Measurements from ENCODE around the gene CRACR2B.

Gene CRACR2B

DNA sequence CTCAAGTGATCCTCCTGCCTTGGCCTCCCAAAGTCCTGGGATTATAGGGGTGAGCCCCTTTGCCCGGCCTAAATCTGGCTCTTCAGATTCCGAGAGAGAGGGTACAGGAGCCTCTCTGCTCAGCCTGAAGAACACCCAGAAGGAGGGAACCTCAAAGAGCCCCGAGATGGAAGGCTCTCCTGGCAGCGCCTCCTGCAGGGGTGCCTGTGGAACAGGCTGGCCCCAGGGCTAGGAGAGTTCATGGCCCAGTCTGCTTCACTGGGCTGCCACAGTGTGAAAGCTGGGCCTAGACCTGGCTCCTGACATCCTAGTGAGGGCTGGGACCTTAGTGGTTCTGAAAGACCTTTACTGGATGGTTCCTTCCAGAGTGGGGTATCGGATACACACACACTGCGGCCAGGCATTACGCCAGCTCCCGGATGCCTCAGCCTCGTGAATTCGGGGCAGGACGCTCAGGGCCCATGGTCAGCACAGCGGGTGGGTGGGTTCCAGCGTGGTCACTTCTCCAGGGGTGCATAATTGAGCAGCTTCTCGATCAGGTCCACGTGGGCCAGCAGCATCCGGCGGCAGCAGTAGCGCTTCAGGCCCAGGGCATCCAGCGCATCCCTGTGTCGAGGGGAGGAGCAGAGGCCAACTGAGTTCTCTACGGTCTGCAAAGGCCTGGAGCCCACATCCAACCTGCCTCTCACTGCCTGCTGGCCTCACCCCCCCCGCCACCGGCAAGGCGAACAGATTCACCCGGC is 12.3 kb downstream of the CRACR2B start:
- no peak for DNase-seq (ENCODE audit: low spot score)

DNA sequence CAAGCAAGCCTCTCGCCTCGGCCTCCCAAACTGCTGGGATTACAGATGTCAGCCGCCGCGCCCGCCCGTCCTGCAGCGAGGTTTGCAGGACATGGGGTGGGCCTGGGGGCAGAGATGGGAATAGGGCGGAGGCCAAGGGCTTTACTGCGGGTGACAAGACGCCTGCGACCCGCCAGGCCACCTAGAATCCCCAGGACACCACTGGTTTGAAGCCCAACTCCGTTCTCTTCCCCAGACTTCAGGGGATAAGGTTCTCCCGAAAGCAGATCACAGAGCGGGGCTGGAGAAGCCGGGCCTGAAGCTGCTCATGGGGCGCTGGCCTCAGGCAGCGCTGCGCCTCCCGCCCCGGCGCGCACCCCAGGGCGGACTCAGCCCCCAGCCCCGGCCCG is 14.3 kb downstream of the CRACR2B start:
- no peak for DNase-seq (ENCODE audit: low spot score)

DNA sequence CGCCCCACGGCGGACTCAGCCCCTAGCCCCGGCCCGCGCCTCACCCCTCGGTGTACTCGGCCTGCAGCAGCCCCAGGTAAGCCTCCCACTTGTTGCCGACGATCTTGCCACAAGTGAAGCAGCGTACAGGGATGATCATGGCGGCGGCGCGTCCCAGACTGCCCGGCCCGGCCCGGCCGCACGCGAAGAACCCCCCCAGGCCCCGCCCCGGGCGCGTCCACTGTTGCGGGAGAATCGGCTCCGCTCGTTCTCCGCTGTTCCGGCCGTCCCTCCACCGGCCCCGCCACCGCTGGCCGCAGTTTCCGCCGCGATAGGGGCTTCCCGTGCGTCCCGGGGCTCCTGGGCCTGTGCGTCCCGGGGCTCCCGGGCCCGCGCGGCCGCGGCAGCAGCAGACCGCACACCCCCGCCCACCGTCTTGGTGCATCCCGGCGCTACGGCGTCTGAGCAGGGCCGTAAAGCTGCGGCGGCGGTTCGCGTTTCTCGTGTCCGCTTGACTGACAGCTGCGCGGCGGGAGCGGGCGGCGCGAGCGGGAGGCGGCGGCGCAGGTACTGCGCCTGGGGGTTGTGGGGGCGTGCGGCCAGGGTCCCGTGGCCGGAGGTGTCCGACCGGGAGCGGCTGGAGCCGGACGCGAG is 14.8 kb downstream of the CRACR2B start, which contains the start of the genes POLR2L and TSPAN4:
Gene POLR2L, minus strand, starts transcription at position 160 of the 633 bp plus-strand sequence. Its CDS starts 21 bp downstream, at position 139.
Gene TSPAN4, plus strand, starts transcription at position 483 of the 633 bp plus-strand sequence. CDS start 7,453 bp downstream, outside the sequence.
- DNase-seq (ENCODE audit: low spot score) = peak; percentile 90

DNA sequence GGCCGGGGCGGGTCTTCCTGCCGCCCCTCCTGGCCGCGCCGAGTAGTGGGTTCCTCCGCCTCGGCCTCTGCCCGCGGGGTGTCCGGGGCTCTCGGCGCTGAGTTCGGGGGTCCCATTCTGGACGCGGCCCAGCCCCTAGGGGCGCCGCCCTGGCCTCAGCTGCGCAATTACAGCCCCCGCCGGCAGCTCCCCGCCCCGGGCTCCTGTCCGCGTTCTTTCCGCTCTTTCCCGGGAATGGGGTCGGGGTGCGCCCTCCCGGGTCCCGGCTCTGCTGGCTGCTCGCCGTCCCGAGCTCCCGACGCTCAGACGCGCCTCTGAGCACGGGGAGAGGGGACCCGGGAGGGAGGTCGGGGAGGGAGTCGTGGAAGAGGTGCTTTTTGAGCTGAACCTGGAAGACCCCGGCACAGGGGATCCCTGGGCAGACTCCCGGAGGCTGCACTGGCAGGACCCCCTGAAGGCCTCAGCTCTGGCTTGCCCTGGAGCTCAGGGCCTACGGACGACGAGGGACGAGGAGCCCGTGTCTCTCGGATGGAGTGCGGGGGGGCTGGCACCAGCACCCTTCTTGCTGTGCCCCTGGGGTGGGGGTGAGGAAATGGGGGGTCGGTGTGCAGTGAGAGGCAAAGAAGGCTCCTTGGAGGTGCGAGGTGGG is 15.5 kb downstream of the CRACR2B start:
- DNase-seq (ENCODE audit: low spot score) = no peak

DNA sequence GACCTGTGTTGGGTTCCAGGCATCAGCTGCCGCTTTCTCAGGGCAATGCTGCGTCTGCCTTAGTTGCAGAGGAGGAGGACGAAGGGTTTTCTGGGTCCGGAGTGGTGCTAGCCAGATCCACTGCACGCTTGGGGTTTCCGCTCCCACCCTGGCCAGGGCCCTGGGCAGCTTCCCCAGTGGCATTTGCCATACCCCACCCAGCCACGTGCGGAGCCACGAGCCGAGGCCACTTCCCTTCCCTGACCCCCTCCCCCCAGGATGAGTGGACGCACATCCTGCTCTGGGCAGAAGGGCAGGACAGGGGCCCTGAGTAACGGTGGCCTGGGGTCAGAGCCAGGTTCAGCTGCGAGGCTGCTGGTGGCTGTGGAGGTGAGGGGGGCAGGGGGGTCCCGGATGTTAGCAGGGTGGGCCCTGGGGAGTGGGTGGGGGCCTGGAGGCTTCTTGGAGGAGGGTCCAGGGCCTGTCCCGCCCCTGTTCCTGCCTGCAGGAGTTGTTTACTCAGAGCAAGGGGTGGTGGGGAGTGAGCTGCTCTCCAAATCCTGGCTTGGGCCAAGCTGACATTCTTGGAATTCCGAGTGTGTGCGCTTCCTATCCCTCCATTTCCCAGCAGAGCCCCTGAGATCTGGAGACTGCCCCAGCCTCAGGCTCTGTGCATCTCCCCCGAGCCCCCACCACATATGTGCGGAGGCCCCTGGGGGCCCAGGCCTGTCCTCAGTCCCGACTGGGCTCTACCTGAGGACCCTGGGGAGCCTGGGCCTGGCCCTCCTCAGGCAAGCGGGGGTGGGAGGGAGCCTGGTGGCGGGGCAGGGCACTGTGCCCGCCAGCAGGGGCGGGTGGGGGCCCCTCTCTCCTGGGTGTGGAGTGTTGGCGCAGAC is 16.3 kb downstream of the CRACR2B start:
- DNase-seq (ENCODE audit: low spot score) = no peak

DNA sequence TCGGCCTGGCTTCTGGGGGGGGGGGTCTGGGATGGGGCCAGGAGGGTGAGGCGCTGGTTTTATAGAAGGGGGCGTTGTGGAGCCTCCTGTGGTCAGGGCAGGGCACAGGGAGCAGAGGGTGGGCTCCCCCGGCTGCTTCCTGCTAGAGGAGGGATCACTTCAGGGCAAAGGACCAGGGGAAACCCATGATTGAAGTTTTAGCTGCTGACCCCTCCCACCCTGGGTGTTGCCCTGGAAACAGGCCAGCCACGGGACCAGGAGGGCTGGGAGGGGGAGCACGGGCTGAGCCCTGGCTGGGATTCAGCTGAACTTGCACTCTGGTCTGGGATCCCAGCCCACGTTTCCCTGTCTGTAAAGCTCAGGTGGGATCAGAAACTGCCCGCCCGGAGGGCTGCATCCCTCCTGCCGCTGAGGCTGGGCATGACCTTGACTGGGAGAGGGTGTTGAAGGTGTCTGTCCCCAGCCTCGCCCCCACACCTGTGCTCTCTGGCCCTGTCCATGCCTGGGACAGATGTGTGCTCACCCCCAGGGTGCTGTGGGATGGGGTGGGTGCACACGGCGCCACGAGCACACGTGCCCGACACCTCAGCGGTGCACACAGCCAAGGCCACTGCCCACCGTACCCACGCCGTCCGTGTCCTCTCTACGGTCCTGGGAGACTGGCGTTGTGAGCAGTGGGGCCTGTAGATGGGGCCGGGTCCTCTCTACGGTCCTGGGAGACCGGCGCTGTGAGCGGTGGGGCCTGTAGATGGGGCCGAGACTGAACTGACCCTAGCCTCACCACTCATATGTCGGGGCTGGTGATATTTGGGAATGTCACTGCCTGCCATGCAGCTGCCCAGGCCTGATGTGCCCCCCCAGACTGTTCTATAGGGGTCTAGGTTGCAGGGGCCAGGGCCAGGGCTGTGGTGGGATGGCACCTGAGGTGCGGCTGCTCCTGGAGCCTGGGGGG is 17.2 kb downstream of the CRACR2B start:
- DNase-seq (ENCODE audit: low spot score) = peak; percentile 54

DNA sequence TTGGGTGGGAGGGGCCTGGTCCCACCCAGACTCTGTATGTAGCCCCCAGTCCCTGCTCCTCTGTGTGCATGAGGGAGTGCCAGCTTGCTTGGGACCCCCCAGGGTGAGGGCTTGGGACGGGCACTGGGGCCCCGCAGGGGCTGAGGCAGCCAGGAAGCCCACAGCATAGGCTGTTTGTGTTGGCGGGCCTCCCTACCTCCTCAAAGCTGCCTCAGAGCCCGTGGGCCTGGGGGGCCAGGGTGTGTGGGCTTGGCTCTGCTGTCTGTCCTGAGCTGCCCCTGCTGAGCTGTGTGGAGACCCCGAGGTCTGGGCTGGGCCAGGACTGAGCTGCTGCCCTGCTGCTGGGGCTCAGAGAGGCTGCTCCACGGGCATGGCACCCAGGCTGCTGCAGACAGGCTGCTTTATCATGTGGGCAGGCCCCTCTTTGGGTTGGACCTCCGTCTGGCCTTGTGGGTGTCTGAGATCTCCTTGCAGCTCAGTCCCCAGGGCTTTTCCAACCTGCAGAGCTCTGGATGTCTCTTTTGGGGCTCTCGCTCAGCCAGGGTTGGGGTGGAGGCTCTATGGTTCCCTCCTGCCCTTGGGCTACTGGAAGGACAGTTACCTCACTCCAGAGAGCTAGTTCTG is 18.3 kb downstream of the CRACR2B start:
- DNase-seq (ENCODE audit: low spot score) = peak; percentile 48

DNA sequence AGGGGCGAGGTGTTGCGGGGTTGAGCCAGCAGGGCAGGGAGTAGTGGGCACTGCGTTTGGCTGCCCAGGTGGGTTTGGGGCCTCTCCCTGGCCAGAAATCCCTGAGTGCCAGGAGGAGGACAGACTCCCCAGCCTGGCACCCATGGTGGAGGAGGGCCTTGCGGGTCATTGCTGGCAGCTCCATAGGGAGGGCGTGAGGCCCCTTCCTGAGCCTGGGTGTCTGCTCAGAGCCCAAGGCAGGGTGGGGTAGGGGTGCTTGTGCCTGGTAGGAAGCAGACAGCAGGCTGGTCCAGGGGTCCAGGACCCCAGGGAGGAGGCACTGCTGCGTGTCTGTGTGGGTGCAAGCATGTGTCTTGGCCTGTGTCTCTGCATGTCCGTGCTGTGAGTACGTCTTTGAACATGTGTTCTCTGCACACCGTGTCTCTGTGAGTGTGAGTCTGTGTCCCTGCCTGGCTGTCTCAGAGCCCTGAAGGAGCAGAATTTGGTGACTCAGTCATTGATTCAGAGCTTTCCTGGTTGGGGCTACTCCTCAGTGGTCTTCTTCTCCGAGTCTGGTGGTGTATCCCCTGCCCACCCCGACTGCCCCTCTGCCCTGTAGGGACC is 18.9 kb downstream of the CRACR2B start:
- DNase-seq (ENCODE audit: low spot score) = no peak

DNA sequence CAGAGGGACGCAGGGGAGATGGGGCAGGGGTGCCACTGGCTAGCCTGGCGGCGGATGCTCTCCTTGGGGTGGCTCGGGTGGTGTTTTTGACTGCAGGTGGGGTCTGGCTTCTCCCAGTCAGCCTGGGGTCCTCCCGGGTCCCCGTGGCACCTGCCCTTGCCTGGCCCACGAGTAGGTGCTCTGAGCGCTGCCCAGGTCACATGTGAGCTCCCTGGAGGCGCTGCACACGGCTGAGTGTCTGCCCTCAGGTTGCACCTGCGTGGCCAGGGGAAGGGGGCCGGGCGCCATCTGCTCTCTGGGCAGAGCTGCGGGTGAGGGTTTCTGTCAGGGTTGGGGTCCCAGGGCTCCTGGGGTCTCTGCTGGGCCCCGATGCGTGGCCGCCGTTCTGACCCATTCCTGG is 20.2 kb downstream of the CRACR2B start:
- DNase-seq (ENCODE audit: low spot score) = no peak

DNA sequence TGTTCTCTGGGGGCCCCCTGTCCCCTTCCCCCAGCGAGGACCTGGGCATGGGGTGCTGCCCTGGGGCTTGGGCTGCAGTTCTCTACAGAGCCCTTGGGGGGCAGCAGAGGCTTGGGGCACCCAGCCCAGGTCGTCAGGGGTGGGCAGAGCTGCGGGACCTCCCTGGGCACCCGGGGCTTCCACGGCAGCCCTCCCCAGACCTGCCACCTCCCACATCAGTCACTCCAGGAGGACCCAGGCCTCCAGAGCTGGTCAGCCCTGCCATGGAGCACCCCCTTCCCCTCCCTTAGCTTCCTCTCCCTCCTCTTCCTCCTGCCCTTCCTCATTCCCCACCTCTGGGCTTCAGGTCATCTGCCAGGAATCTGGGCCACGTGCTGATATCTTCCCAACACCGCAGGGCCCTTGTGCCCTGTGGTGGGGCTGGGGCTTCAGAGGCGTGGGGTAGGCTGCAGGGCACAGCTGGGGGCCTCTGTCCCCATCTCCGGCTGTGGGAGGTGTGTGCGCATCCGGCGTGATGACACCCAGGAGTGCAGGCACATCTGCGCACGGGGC is 20.7 kb downstream of the CRACR2B start:
- DNase-seq (ENCODE audit: low spot score) = peak; percentile 69

DNA sequence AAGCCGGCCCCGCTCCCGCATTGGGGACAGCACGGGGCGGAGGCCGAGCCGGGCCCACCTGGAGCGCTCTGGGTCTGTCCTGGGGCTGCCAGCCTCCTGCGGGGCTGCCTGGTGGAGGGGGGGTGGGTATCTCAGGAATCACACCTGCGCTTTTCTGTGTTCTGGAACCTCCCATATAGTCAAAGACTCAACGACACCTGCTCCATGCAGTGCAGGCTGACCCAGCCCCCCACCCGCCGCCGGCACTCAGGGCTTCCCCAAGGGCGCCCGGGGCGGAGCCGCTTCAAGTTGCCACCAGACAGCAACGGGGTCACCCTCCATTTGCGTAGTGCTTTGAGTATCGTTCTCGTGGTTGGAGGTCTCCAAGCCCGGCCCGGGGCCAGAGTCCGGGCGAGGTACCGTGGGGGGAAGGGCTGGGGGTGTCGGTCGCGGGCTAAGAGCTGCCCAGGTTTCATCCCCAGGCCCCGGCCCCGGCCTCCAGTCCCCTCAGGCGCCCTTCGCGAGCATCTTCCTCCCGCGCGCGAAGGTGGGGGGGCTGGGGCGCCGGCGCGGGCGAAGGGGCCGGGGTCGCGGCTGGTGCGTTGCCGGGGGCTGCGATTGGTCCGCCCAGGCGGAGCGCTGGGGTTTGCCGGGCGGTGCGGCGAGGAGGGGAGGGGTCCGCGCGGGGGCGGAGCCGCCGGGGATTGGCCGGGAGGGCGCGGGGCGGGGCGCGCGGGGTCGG is 21.5 kb downstream of the CRACR2B start:
- no peak for DNase-seq (ENCODE audit: low spot score)

DNA sequence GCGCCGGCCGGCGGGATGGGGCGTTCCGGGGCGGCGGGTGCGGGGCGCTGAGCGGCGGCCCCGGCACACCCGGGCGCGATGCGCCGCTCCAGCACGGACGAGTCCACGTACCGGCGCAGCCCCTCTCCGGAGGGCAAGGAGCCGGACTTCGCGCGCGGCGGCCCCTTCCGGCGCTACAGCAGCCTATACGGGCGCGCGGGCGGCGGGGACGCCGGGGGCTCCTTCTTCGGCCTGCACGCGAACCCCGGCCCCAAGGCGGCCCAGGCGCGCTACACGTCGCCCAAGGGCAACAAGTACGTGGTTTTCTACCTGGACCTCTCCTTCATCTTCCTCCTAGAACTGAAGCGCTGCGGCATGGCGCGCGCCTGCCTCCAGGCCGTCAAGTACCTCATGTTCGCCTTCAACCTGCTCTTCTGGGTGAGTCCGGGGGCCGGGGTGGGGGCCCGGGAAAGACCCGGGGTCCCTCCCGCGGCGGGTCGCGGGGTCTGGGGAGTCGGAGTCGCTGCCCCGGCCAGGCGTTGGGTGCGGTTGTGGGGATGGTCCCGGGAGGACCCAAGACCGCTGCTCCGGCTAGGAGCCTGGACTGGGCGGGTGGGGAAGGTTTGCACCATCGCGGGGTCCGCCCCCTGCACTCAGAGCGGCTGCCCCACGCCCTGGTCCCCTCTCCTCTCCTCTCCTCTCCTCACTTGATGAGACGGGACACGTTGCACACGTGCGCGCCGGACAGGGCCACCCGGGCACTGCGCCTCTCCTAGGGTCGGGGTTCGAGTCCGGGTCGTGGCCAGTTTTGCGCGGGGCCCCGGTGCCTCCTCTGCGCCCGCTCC is 22.4 kb downstream of the CRACR2B start:
- DNase-seq (ENCODE audit: low spot score) = no peak

DNA sequence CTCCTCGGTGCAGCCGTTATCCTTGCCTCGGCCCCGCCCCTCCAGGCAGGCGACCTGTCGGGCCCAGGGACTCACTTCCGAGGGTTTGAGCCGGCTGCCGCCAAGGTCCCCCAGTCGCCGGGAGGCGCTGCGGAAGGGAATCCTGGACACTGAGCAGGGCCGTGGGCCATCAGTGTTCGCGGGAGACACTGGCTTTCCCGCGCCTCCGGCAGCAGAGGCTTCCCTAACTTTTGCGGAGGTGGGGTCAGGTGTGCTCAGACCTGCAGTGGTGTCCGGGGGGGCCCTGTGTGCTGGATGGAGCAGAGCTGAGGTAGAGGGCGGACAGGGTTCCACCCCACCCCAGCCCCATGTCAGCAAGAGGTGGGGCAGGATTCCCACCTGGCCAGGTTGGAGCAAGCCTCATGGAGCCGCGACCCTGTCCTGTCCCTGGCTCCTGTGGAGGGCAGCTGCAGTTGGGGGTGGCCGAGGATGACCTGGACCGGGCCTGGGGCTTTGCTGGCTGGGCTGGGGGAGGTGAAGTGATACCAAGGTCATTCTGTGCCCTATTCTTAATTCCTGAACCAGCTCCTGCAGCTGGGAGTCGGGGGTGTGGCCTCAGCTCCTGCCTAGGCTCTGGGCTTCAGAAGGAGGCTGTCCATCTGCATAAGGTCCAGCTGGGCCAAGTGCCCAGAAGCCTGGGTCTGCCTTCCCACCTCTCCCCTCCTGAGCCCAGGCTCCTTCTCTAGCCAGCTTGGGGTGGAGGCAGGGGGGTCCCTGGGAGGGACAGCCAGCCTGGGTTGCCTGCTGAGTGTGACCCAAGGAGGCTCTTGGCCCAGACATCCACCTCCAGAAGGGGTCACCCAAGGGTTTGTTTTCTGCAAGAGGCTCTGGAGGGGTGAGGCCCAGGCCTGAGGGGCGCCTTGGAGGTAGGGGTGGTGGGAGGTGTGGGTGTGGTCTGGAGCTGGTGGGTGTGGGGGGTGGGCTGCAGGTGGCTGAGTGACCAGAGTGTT is 23.4 kb downstream of the CRACR2B start:
- peak; percentile 37 for DNase-seq (ENCODE audit: low spot score)

DNA sequence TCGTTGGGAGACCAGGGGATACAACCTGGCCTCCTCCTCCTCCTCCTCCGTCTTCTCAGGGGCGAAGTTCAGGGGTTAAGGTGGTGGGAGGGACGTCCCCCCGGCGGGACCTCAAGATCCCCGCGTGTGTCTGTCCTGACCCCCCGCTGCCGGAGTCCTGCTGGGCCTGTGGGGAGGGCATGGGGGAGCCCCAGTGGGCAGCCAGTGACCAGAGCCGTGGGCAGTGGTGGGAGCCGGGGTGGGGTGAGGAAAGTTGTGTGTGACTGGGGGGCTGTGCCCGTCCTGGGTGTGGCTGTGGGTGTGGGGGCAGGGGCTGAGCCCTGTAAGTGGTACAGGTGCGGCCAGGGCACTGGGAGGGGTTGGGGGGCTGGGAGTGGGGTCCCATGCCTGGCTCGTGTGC is 25.0 kb downstream of the CRACR2B start:
- DNase-seq (ENCODE audit: low spot score) = no peak

DNA sequence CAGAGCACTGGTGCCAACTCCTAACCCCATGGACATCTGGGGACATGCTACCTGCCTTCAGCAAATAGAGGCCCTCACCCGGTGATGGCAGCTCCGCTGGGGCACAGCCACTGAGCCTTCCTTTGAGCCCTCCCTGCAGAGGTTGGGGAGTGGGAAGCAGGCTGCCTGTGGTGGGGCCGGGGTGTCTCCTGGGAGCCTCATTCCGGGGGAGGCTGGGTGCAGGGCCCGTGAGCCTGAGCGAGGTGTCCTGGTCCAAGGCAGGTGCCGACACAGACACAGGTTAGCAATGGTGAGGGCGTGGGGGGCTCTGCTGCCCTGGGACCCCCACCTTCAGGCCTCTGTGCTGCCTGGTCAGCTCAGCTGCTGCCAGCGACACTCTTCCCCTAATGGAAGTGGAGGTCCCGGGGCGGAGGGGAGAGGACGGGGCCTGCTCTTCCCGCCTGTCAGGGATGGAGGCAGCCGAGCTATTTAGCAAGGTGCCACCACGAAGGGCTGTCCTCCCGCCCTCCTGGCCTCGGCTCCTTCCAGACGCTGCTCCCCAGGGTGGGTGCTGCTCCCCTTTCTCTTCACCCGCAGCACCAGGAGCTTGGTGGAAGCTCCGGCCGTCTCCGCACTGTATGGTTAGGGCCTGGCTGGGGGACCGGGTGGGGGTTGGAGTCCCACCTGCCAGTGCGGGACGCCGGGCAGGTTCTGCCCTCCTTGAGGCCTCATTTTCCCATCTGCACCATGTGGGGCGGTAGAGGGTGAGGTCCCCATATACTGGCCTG is 26.1 kb downstream of the CRACR2B start:
- no peak for DNase-seq (ENCODE audit: low spot score)
